ENCODE data around the gene FYCO1. TPM values are rescaled to one million over a fixed set of nuclear protein-coding genes. Genes with fewer than 3 reads are reported as not detected.
A peak's percentile ranks its signal among the peaks of the same experiment; 100 is the strongest.

The FYCO1 gene
- total and polyA plus RNA-seq, 2 experiments from 2014 or later: 8.1 to 27.5 TPM

DNA sequence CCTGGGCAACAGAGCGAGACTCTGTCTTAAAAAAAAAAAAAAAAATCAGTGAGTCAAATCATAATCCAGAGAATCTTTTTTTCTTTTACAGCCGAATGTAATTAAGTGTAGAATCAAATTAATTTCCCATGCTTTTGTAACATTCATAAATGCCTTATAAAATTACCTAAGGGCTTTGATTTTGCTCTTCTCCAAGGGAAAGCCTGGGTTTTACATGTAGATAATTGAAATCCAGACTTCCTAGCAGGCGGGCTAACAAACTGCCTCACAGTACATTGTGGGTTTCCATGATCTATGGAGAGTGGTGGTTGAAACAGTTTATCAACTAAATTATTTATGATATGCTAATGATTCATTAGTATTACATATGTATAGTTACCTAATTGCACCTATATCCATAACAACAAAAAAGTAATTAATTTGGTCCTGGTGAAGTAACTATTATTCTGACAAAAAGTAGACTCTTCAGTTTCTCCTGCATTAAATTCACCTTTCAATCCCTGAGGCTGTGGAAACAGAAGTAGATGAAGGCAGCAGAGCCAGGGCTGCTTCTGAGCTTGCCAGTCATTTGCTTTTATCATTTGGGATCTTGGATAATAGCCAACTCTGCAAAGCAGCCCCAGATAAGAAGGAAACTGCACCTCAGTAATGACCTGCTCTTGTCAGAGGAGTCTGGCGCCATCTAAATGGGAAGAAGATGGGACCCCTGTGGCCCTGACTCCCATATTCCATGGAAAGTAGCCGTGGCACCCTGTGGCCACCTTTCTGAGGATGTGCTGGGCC, 99.7 kb downstream of the FYCO1 start:
- no peaks in the 10 kb centered on the region for H3K36me3 ChIP-seq
- no peaks in the 10 kb centered on the region for H3K9me3 ChIP-seq (ENCODE audit: low read depth)
- DNase-seq (ENCODE audit: low read depth in 1 of 2, low spot score in 1 of 2): no peak
- TF ChIP-seq, protein P1, sequence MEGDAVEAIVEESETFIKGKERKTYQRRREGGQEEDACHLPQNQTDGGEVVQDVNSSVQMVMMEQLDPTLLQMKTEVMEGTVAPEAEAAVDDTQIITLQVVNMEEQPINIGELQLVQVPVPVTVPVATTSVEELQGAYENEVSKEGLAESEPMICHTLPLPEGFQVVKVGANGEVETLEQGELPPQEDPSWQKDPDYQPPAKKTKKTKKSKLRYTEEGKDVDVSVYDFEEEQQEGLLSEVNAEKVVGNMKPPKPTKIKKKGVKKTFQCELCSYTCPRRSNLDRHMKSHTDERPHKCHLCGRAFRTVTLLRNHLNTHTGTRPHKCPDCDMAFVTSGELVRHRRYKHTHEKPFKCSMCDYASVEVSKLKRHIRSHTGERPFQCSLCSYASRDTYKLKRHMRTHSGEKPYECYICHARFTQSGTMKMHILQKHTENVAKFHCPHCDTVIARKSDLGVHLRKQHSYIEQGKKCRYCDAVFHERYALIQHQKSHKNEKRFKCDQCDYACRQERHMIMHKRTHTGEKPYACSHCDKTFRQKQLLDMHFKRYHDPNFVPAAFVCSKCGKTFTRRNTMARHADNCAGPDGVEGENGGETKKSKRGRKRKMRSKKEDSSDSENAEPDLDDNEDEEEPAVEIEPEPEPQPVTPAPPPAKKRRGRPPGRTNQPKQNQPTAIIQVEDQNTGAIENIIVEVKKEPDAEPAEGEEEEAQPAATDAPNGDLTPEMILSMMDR (IDR thresholded peaks at IDR 0.05; ENCODE audit: low read depth, low read length): no peak
- no peak overlapping the region for H3K4me3 ChIP-seq
- H3K27ac ChIP-seq: no peak overlapping the region
- peaks cover 9% of the 10 kb centered on the region for H3K4me1 ChIP-seq (ENCODE audit: low read depth)
- H3K27me3 ChIP-seq: no peaks in the 10 kb centered on the region

DNA sequence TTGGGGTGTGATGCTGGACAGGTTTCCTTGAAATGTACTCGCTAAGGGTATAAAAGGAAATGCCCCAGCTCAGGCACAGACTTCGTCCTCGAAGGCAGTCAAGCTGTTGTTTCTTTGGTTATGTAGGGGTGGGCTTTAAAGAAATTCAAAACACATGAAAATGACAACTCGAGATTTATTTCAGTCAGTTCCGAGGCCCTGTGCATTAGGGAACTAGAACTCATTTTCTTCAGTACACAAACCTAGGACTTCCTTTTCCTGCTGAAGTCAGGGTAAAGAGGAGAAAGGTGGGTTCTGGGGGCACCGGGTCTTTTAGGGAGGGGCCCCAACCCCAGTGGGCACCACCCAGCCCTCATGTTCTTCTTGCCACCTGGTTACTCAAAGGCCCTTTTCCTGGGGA, 101.6 kb downstream of the FYCO1 start:
- Histone ChIP-seq H3K9me3 (ENCODE audit: low read depth) (no peaks in the 10 kb centered on the region), H3K4me1 (ENCODE audit: low read depth) (peaks cover 16% of the 10 kb centered on the region), H3K36me3 (no peaks in the 10 kb centered on the region), H3K4me3 (no peak overlapping the region), H3K27me3 (no peaks in the 10 kb centered on the region), H3K27ac (no peak overlapping the region)
- TF ChIP-seq, protein P1 (IDR thresholded peaks at IDR 0.05; ENCODE audit: low read depth, low read length): no peak
- DNase-seq (ENCODE audit: low read depth in 1 of 2, low spot score in 1 of 2): no peak

DNA sequence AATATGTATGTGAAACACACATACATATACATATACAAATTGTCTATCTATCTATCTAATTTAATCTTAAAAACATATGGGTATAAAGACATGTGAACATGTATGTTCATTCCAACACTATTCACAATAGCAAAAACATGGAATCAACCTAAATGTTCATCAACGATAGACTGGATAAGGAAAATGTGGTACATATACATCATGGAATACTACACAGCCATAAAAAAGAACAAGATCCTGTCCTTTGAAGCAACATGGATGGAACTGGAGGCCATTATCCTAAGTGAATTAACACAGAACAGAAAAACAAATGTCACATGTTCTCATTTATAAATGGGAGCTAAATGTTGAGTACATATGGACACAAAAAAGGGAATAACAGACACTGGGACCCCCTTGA, 103.5 kb downstream of the FYCO1 start:
- TF ChIP-seq, protein P1 (IDR thresholded peaks at IDR 0.05; ENCODE audit: low read depth, low read length): no peak
- Histone ChIP-seq H3K4me1 (ENCODE audit: low read depth) (peaks cover 23% of the 10 kb centered on the region), H3K9me3 (ENCODE audit: low read depth) (no peaks in the 10 kb centered on the region), H3K27me3 (no peaks in the 10 kb centered on the region), H3K36me3 (no peaks in the 10 kb centered on the region), H3K4me3 (no peak overlapping the region), H3K27ac (no peak overlapping the region)
- no peak for DNase-seq (ENCODE audit: low read depth in 1 of 2, low spot score in 1 of 2)

DNA sequence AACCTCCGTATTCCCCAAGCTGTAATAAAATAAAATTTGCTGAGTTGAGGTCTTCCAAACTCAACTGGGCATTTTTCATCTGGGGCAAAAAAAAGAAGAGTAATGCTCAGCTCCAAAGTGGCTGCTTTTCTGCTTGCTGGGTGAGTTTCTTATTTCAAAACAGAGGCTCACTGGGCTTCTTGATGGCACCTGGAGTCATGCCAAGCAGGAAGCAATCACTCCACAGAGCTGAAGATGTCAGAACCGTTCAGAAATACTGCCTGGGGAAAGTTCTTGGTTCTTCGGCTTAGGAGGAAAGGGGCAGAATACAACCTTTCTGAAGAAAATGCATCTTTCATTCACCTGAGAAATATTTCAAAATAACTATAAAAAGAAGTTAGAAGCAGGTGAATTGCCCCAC, 105.2 kb downstream of the FYCO1 start:
- TF ChIP-seq, protein P1 (IDR thresholded peaks at IDR 0.05; ENCODE audit: low read depth, low read length): no peak
- Histone ChIP-seq H3K36me3 (no peaks in the 10 kb centered on the region), H3K27ac (no peak overlapping the region), H3K4me1 (ENCODE audit: low read depth) (peaks cover 15% of the 10 kb centered on the region), H3K9me3 (ENCODE audit: low read depth) (no peaks in the 10 kb centered on the region), H3K27me3 (no peaks in the 10 kb centered on the region), H3K4me3 (no peak overlapping the region)
- DNase-seq (ENCODE audit: low read depth in 1 of 2, low spot score in 1 of 2): peak in 1 of 2 donors; percentile 60

DNA sequence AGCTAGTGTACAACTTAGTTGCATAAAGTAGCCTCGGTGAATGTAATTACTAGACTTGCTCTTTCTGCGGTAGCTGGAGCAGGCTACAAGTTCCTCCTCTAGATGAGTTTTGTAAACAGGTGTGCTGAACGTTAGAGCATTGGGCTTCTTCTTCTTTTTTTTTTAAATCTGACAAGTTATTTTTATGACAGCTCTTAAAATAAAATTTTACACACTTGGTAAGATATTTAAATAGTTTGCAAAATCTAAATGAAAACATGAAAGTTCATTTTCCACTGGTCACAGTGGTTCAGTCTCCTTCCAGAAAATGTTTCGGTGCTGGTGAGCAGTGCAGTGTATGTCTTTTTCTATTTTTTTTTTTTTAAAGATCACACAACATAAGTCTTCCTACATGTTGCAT, 106.3 kb downstream of the FYCO1 start:
- no peak for DNase-seq (ENCODE audit: low read depth in 1 of 2, low spot score in 1 of 2)
- Histone ChIP-seq H3K27ac (no peak overlapping the region), H3K36me3 (no peaks in the 10 kb centered on the region), H3K4me1 (ENCODE audit: low read depth) (peaks cover 15% of the 10 kb centered on the region), H3K4me3 (no peak overlapping the region), H3K27me3 (no peaks in the 10 kb centered on the region), H3K9me3 (ENCODE audit: low read depth) (no peaks in the 10 kb centered on the region)
- TF ChIP-seq, protein P1 (IDR thresholded peaks at IDR 0.05; ENCODE audit: low read depth, low read length): no peak

Data from cardiac muscle cell (in vitro differentiated cells and primary cell).